Vagina (tissue), 2 donors: ENCODE data around the gene TANGO6. TPM values are rescaled to one million over a fixed set of nuclear protein-coding genes. Genes with fewer than 3 reads are reported as not detected.

Experiments used
- DNase-seq, 2 donors: peaks; one replicate each; pipeline ENCODE4 v3.0.0-alpha.2; 2017; ENCODE audit errors: extremely low spot score in 2 of 2
- H3K27ac ChIP-seq: fragments of 200-600 bp; sonication (generic); one replicate; pipeline ENCODE4 v1.5.1; 2019
- H3K27me3 ChIP-seq: fragments of 200-600 bp; sonication (generic); one replicate; pipeline ENCODE4 v1.5.1; 2019
- H3K36me3 ChIP-seq, 2 donors: fragments of 200-600 bp; sonication (generic); one replicate each; pipeline ENCODE4 v1.5.1; 2017 to 2019
- H3K4me1 ChIP-seq: fragments of 200-600 bp; sonication (generic); one replicate; pipeline ENCODE4 v1.5.1; 2019
- H3K4me3 ChIP-seq, 2 donors: fragments of 200-600 bp; sonication (generic); 1 replicate in 1 of 2; 2 replicates in 1 of 2; pipeline ENCODE4 v1.5.1; 2016 to 2019
- H3K9me3 ChIP-seq: fragments of 200-600 bp; sonication (generic); one replicate; pipeline ENCODE4 v1.5.1; 2019
- CTCF ChIP-seq, 3 experiments: fragments of 450-650 bp in 2 of 3; fragments of 200-600 bp in 1 of 3; sonication (generic) in 1 of 3; IDR thresholded peaks; one replicate each; pipeline ENCODE4 v1.5.1; 2017 to 2019; ENCODE audit warnings: antibody characterized with exemption in 3 of 3, mild to moderate bottlenecking in 2 of 3, moderate library complexity in 2 of 3
- POLR2A ChIP-seq, 2 donors: fragments of 450-650 bp; IDR thresholded peaks; one replicate each; pipeline ENCODE4 v1.6.1; 2017; ENCODE audit warnings: antibody characterized with exemption in 2 of 2, mild to moderate bottlenecking in 2 of 2, moderate library complexity in 2 of 2
- POLR2AphosphoS5 ChIP-seq, 2 donors: sonication (generic); formaldehyde crosslinking; IDR thresholded peaks; one replicate each; pipeline ENCODE4 v1.9.0; 2017; ENCODE audit warnings: antibody characterized with exemption in 2 of 2, mild to moderate bottlenecking in 2 of 2, low read depth in 1 of 2; ENCODE audit not compliant: insufficient read depth in 1 of 2
- intact Hi-C: fragments of 100-400 bp; cut with DNase I; formaldehyde crosslinking; loops from one replicate; pipeline ENCODE4 v1.15.1; 2023
- total RNA-seq: library from RNA; depleted of rRNA; stranded (reverse); fragments of >200 nt; gene quantifications from one replicate; pipeline ENCODE4 v1.2.3, GENCODE V29; 2016

TANGO6 gene
- total RNA-seq, 1 donor from 2014 or later = 21.9 TPM

GRCh38 chr16:69012906-69013305 lies 169.6 kb downstream of the TANGO6 start:
- H3K36me3 ChIP-seq = no peaks in the 10 kb centered on the region
- TF ChIP-seq POLR2A (IDR thresholded peaks at IDR 0.05) = no peak
- TF ChIP-seq CTCF (IDR thresholded peaks at IDR 0.05) = no peak
- TF ChIP-seq POLR2AphosphoS5 (IDR thresholded peaks at IDR 0.05; ENCODE audit: insufficient read depth in 1 of 2, low read depth in 1 of 2) = no peak
- intact Hi-C loops = no loop called here

GRCh38 chr16:69013991-69014390 lies 170.7 kb downstream of the TANGO6 start:
- Histone ChIP-seq H3K4me3 (no peak overlapping the region), H3K36me3 (no peaks in the 10 kb centered on the region), H3K9me3 (no peaks in the 10 kb centered on the region), H3K27me3 (no peaks in the 10 kb centered on the region), H3K27ac (no peak overlapping the region), H3K4me1 (no peaks in the 10 kb centered on the region)
- no peak for DNase-seq
- intact Hi-C loops = no loop called here
- TF ChIP-seq POLR2A (IDR thresholded peaks at IDR 0.05) (no peak), POLR2AphosphoS5 (IDR thresholded peaks at IDR 0.05; ENCODE audit: insufficient read depth in 1 of 2, low read depth in 1 of 2) (no peak), CTCF (IDR thresholded peaks at IDR 0.05) (no peak)

More at GRCh38 chr16:69012906-69013305, 169.6 kb downstream of the TANGO6 start:
- no peak overlapping the region for H3K4me3 ChIP-seq
- no peak overlapping the region for H3K27ac ChIP-seq
- no peaks in the 10 kb centered on the region for H3K4me1 ChIP-seq
- no peak for DNase-seq
- H3K9me3 ChIP-seq = no peaks in the 10 kb centered on the region
- H3K27me3 ChIP-seq = no peaks in the 10 kb centered on the region

GRCh38 chr16:69014811-69015210 lies 171.5 kb downstream of the TANGO6 start:
- Histone ChIP-seq H3K27me3 (no peaks in the 10 kb centered on the region), H3K4me1 (no peaks in the 10 kb centered on the region), H3K36me3 (no peaks in the 10 kb centered on the region), H3K9me3 (no peaks in the 10 kb centered on the region), H3K27ac (no peak overlapping the region), H3K4me3 (no peak overlapping the region)
- no peak for DNase-seq
- TF ChIP-seq POLR2A (IDR thresholded peaks at IDR 0.05) (no peak), POLR2AphosphoS5 (IDR thresholded peaks at IDR 0.05; ENCODE audit: insufficient read depth in 1 of 2, low read depth in 1 of 2) (no peak), CTCF (IDR thresholded peaks at IDR 0.05) (no peak)
- intact Hi-C loops = no loop called here

GRCh38 chr16:69017036-69017783 lies 173.9 kb downstream of the TANGO6 start:
- no peak for DNase-seq
- intact Hi-C loops = no loop called here
- Histone ChIP-seq H3K9me3 (no peaks in the 10 kb centered on the region), H3K36me3 (no peaks in the 10 kb centered on the region), H3K4me3 (no peak overlapping the region), H3K27me3 (no peaks in the 10 kb centered on the region), H3K4me1 (no peaks in the 10 kb centered on the region), H3K27ac (no peak overlapping the region)
- TF ChIP-seq POLR2A (IDR thresholded peaks at IDR 0.05) (no peak), POLR2AphosphoS5 (IDR thresholded peaks at IDR 0.05; ENCODE audit: insufficient read depth in 1 of 2, low read depth in 1 of 2) (no peak)

- no peaks in the 10 kb centered on the region for H3K4me1 ChIP-seq
- H3K27ac ChIP-seq = no peak overlapping the region
- no peak for DNase-seq
- intact Hi-C loops = no loop called here
- H3K9me3 ChIP-seq = no peaks in the 10 kb centered on the region
- H3K27me3 ChIP-seq = no peaks in the 10 kb centered on the region
- H3K4me3 ChIP-seq = no peak overlapping the region
- peaks cover 0 to 5% of the 10 kb centered on the region in 2 donors for H3K36me3 ChIP-seq
- TF ChIP-seq POLR2A (IDR thresholded peaks at IDR 0.05) (no peak), POLR2AphosphoS5 (IDR thresholded peaks at IDR 0.05; ENCODE audit: insufficient read depth in 1 of 2, low read depth in 1 of 2) (no peak), CTCF (IDR thresholded peaks at IDR 0.05) (no peak)
Observed at GRCh38 chr16:69019811-69020210, 176.5 kb downstream of the TANGO6 start.
